ENCODE data around the gene ARHGEF17. TPM values are rescaled to one million over a fixed set of nuclear protein-coding genes. Genes with fewer than 3 reads are reported as not detected.

Gene ARHGEF17
- polyA plus RNA-seq, 3 donors, result 82.4 to 106 (median 98.5) TPM

GRCh38 chr11:73381589-73381988 lies 73.5 kb downstream of the ARHGEF17 start:
- no peak for DNase-seq (ENCODE audit: extremely low read depth in 1 of 11, low read depth in 9 of 11, low spot score in 4 of 11)

DNA sequence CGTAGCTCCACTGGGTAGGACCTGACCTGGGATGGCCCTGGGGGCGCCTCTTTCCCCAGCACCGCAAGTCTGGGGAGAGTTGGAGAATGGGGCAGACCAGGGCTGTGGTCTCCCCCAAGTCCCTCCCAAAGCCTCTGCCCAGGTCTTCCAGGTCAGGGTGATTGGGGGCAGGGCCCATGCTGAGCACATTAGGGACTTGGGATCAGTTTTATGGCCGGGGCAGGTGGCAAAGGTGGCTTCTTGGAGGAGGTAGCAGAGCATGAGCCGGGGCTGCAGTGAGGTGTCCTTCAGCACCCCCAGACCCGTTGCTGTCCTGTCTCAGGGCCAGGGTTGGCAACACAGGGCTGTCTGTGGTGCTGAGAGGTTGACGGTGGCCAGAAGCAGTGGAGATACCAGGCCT lies 74.1 kb downstream of the ARHGEF17 start:
- no peak for DNase-seq (ENCODE audit: extremely low read depth in 1 of 11, low read depth in 9 of 11, low spot score in 4 of 11)

- DNase-seq (ENCODE audit: extremely low read depth in 1 of 11, low read depth in 9 of 11, low spot score in 4 of 11), result no peak
Observed at GRCh38 chr11:73382747-73383146, 74.7 kb downstream of the ARHGEF17 start.

GRCh38 chr11:73383249-73384124 lies 75.4 kb downstream of the ARHGEF17 start:
- DNase-seq (ENCODE audit: extremely low read depth in 1 of 11, low read depth in 9 of 11, low spot score in 4 of 11), result no peak

- DNase-seq (ENCODE audit: extremely low read depth in 1 of 11, low read depth in 9 of 11, low spot score in 4 of 11), result no peak
Observed at GRCh38 chr11:73384125-73384441, 76.0 kb downstream of the ARHGEF17 start.

GRCh38 chr11:73384531-73384871 lies 76.4 kb downstream of the ARHGEF17 start:
- DNase-seq (ENCODE audit: extremely low read depth in 1 of 11, low read depth in 9 of 11, low spot score in 4 of 11), result no peak

- no peak for DNase-seq (ENCODE audit: extremely low read depth in 1 of 11, low read depth in 9 of 11, low spot score in 4 of 11)
Observed at GRCh38 chr11:73384872-73385689, 77.0 kb downstream of the ARHGEF17 start.

- DNase-seq (ENCODE audit: extremely low read depth in 1 of 11, low read depth in 9 of 11, low spot score in 4 of 11), result no peak
Observed at GRCh38 chr11:73386016-73386415, 77.9 kb downstream of the ARHGEF17 start.

- DNase-seq (ENCODE audit: extremely low read depth in 1 of 11, low read depth in 9 of 11, low spot score in 4 of 11), result no peak
Observed at GRCh38 chr11:73386546-73386945, 78.5 kb downstream of the ARHGEF17 start.

DNA sequence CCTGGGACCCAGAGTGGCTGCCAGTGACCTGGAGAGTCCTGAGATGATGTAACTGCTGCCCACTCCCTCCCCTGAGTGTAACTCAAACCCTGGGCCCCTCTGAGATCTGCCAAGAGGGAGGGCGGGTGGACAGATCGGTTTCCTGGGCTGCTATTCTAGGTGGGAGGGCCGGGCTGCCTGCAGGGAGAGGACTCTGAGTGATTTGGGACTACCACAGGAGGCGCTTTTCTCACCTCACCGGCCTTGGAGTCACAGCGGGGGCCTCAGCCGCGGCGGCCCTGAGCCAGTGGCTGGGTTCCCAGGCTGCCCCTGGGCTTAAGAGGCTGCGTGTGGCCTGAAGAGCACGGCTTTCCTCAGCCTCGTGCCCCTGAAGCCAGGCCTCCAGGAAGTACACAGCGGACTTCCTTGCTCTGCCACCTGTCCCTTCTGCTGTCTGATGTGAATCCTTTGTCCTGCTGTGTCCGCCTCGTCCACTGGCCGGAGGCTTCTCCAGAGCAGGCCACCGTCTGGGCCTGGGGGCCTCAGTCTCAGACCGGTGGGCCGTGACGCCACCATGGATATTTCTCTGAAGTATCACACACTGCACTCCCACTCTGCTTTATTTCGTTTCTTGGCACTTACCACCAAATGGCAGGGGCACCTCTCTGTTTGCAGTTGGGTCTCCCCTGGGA lies 79.7 kb downstream of the ARHGEF17 start:
- DNase-seq (ENCODE audit: extremely low read depth in 1 of 11, low read depth in 9 of 11, low spot score in 4 of 11), result peak in 6 of 11 donors; percentile 33 to 72 (median 58)

DNA sequence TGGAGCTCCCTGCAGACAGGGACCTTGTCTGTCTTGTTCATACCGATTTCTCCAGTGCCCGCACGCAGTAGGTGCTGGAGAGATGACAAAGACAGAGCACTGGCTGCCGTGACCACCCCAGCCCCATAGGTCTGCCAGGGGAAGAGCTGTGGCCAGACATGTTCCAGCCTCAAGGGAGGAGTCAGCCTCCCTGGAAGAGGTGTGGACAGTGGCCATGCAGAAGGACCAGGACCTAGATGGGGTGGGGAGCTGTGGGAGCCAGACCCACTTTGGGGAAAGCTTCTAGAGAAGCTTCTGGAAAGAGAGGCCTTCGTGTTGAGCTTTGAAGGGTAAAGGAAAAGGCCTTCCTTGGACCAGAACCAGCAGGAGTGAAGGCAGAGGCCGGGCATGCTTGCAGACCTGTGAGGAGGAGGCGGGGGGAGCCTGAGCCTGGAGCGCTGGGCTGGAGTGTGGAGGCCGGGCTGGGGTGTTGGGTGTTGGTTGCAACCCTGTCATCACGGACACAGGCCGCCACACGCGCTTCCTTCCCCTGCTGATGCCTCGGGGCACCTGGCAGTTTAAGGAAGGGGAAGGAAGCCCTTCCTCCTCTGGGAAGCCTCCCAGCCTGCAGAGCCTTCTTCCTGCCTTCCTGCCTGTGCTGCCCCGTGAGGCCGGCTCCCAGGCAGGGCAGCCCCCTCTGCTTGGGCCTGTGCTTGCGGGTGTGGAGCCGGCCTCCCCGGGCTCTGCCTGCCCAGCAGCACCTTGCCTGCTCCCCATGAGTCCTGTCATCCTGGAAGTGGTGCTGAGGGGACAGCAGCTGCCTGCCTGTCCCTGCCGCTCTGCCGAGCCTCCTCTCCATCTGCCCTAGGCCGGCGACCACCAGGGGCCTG lies 80.4 kb downstream of the ARHGEF17 start:
- no peak for DNase-seq (ENCODE audit: extremely low read depth in 1 of 11, low read depth in 9 of 11, low spot score in 4 of 11)

DNA sequence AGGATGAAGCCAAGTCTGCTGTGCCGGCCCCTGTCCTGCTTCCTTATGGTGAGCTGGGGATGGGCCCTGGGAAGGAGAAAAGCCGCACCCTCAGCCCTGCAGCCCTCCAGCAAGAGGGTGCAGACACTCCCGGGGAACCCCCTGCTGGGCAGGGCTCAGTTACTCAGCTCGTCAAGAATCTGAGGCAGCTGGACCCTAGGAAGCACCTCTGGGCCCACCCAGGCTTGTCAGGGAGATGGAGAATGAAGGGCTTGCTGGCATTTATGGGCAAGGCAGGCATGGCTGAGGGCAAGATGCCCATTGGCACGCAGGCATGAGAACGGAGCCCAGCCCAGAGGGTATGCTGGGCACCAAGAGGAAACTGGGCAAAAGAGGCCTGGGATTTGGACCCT lies 81.1 kb downstream of the ARHGEF17 start:
- no peak for DNase-seq (ENCODE audit: extremely low read depth in 1 of 11, low read depth in 9 of 11, low spot score in 4 of 11)

- DNase-seq (ENCODE audit: extremely low read depth in 1 of 11, low read depth in 9 of 11, low spot score in 4 of 11), result no peak
Observed at GRCh38 chr11:73389916-73390315, 81.8 kb downstream of the ARHGEF17 start.

GRCh38 chr11:73390601-73391565 lies 82.8 kb downstream of the ARHGEF17 start:
- DNase-seq (ENCODE audit: extremely low read depth in 1 of 11, low read depth in 9 of 11, low spot score in 4 of 11), result no peak

- no peak for DNase-seq (ENCODE audit: extremely low read depth in 1 of 11, low read depth in 9 of 11, low spot score in 4 of 11)
Observed at GRCh38 chr11:73391665-73392064, 83.6 kb downstream of the ARHGEF17 start.

GRCh38 chr11:73392108-73393010 lies 84.3 kb downstream of the ARHGEF17 start:
- DNase-seq (ENCODE audit: extremely low read depth in 1 of 11, low read depth in 9 of 11, low spot score in 4 of 11), result no peak

DNA sequence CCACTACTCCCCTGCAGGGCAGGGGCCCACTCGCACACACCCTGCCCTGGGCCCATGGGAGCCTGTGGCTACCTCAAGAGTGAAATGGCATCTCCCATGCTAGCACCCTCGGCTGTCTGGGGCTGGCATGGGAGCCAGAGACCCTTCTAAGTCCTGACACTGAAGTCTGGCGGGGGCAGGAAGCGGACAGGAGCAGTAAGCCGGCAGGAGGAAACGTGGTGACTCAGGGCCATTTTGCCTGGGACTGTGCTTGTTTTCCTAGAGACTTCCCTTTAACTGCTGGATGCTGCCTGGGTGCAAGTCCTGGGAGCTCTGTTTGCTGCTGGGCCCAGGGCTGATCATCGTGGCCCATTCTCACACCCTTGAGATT lies 84.9 kb downstream of the ARHGEF17 start:
- DNase-seq (ENCODE audit: extremely low read depth in 1 of 11, low read depth in 9 of 11, low spot score in 4 of 11), result no peak

Measured in renal cortex interstitium (tissue), 11 donors.